ENCODE results near the gene HES2.

The HES2 gene

GRCh38 chr1:6465461-6466005, 45.8 kb upstream of the HES2 start:
- no peak for TF ChIP-seq CTCF (IDR thresholded peaks at IDR 0.05; ENCODE audit: low read depth, low read length, missing control alignments)
- no peak for DNase-seq (ENCODE audit: low read depth)
- in situ Hi-C loops (cut with HindIII; ENCODE audit: low sequenced_read_pairs): no loop called here
- H3K4me3 ChIP-seq (ENCODE audit: low read depth, low read length): no peak overlapping the region

- DNase-seq (ENCODE audit: low read depth): no peak
- TF ChIP-seq CTCF (IDR thresholded peaks at IDR 0.05; ENCODE audit: low read depth, low read length, missing control alignments): no peak
- in situ Hi-C loops (cut with HindIII; ENCODE audit: low sequenced_read_pairs): no loop called here
- no peak overlapping the region for H3K4me3 ChIP-seq (ENCODE audit: low read depth, low read length)
These were observed 45.2 kb upstream of the HES2 start for GRCh38 chr1:6464915-6465314.

GRCh38 chr1:6464514-6464836, 44.8 kb upstream of the HES2 start:
- in situ Hi-C loops (cut with HindIII; ENCODE audit: low sequenced_read_pairs): no loop called here
- H3K4me3 ChIP-seq (ENCODE audit: low read depth, low read length): no peak overlapping the region
- TF ChIP-seq CTCF (IDR thresholded peaks at IDR 0.05; ENCODE audit: low read depth, low read length, missing control alignments): no peak
- DNase-seq (ENCODE audit: low read depth): no peak

GRCh38 chr1:6463120-6463412, 43.3 kb upstream of the HES2 start:
- in situ Hi-C loops (cut with HindIII; ENCODE audit: low sequenced_read_pairs): no loop called here
- TF ChIP-seq CTCF (IDR thresholded peaks at IDR 0.05; ENCODE audit: low read depth, low read length, missing control alignments): no peak
- no peak for DNase-seq (ENCODE audit: low read depth)
- no peak overlapping the region for H3K4me3 ChIP-seq (ENCODE audit: low read depth, low read length)

GRCh38 chr1:6462412-6463119, 42.8 kb upstream of the HES2 start:
- no peak for DNase-seq (ENCODE audit: low read depth)
- TF ChIP-seq CTCF (IDR thresholded peaks at IDR 0.05; ENCODE audit: low read depth, low read length, missing control alignments): no peak
- in situ Hi-C loops (cut with HindIII; ENCODE audit: low sequenced_read_pairs): no loop called here
- no peak overlapping the region for H3K4me3 ChIP-seq (ENCODE audit: low read depth, low read length)

GRCh38 chr1:6461538-6462411, 42.1 kb upstream of the HES2 start:
- DNase-seq (ENCODE audit: low read depth): no peak
- no peak overlapping the region for H3K4me3 ChIP-seq (ENCODE audit: low read depth, low read length)
- in situ Hi-C loops (cut with HindIII; ENCODE audit: low sequenced_read_pairs): no loop called here
- TF ChIP-seq CTCF (IDR thresholded peaks at IDR 0.05; ENCODE audit: low read depth, low read length, missing control alignments): no peak
